ENCODE data around the gene SIMC1.
A peak's percentile ranks its signal among the peaks of the same experiment; 100 is the strongest.
"Not testable (repeated sequence)": the region's sequence is repeated elsewhere in the genome, so short reads cannot be mapped to it uniquely, and the experiment has no call there.

The SIMC1 gene

DNA sequence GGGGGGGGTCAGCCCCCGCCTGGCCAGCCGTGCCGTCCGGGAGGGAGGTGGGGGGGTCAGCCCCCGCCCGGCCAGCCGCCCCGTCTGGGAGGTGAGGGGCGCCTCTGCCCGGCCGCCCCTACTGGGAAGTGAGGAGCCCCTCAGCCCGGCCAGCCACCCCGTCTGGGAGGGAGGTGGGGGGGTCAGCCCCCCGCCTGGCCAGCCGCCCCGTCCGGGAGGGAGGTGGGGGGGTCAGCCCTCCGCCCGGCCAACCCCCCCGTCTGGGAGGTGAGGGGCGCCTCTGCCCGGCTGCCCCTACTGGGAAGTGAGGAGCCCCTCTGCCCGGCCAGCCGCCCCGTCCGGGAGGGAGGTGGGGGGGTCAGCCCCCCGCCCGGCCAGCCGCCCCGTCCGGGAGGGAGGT lies 67.1 kb downstream of the SIMC1 start:
- not testable (repeated sequence) for H3K27me3 Mint-ChIP-seq; H3K27ac Mint-ChIP-seq; H3K9me3 Mint-ChIP-seq; ATAC-seq (replicated peaks); H3K4me3 Mint-ChIP-seq; H3K4me1 Mint-ChIP-seq; DNase-seq
- H3K36me3 Mint-ChIP-seq, result peaks cover 27 to 40% of the 10 kb centered on the region in 2 donors

- no peaks in the 10 kb centered on the region for H3K27me3 Mint-ChIP-seq
- H3K4me3 Mint-ChIP-seq, result no peak overlapping the region
- no peaks in the 10 kb centered on the region for H3K4me1 Mint-ChIP-seq
- ATAC-seq (replicated peaks) (no peak), DNase-seq (no peak)
- H3K27ac Mint-ChIP-seq, result no peak overlapping the region
- peaks cover 7 to 17% of the 10 kb centered on the region in 2 donors for H3K36me3 Mint-ChIP-seq
- no peaks in the 10 kb centered on the region for H3K9me3 Mint-ChIP-seq
Observed at GRCh38 chr5:176317534-176318374, 79.5 kb downstream of the SIMC1 start.

GRCh38 chr5:176319827-176320554 lies 81.8 kb downstream of the SIMC1 start:
- H3K4me3 Mint-ChIP-seq, result no peak overlapping the region
- no peaks in the 10 kb centered on the region for H3K4me1 Mint-ChIP-seq
- H3K36me3 Mint-ChIP-seq, result peaks cover 9 to 16% of the 10 kb centered on the region in 2 donors
- H3K27me3 Mint-ChIP-seq, result no peaks in the 10 kb centered on the region
- ATAC-seq (replicated peaks) (no peak), DNase-seq (no peak)
- no peak overlapping the region for H3K27ac Mint-ChIP-seq
- H3K9me3 Mint-ChIP-seq, result no peaks in the 10 kb centered on the region

- Mint-ChIP-seq H3K36me3 (peaks cover 9 to 12% of the 10 kb centered on the region in 2 donors), H3K4me3 (no peak overlapping the region), H3K4me1 (no peaks in the 10 kb centered on the region), H3K27me3 (no peaks in the 10 kb centered on the region), H3K9me3 (no peaks in the 10 kb centered on the region), H3K27ac (no peak overlapping the region)
- no peak for DNase-seq
- ATAC-seq (replicated peaks), result no peak
Observed at GRCh38 chr5:176320577-176320976, 82.4 kb downstream of the SIMC1 start.

GRCh38 chr5:176334031-176334770 lies 96.0 kb downstream of the SIMC1 start:
- Mint-ChIP-seq H3K36me3 (peaks cover 32 to 34% of the 10 kb centered on the region in 2 donors), H3K4me1 (no peaks in the 10 kb centered on the region), H3K9me3 (peaks cover 8 to 12% of the 10 kb centered on the region in 2 donors), H3K27ac (no peak overlapping the region), H3K4me3 (no peak overlapping the region), H3K27me3 (no peaks in the 10 kb centered on the region)
- DNase-seq, result no peak
- no peak for ATAC-seq (replicated peaks)

GRCh38 chr5:176337913-176338312 lies 99.7 kb downstream of the SIMC1 start:
- H3K36me3 Mint-ChIP-seq, result peaks cover 36 to 45% of the 10 kb centered on the region in 2 donors
- ATAC-seq (replicated peaks) (no peak), DNase-seq (no peak)
- H3K27ac Mint-ChIP-seq, result no peak overlapping the region
- no peaks in the 10 kb centered on the region for H3K4me1 Mint-ChIP-seq
- no peak overlapping the region for H3K4me3 Mint-ChIP-seq
- no peaks in the 10 kb centered on the region for H3K27me3 Mint-ChIP-seq
- peaks cover 8 to 12% of the 10 kb centered on the region in 2 donors for H3K9me3 Mint-ChIP-seq

GRCh38 chr5:176339304-176339703 lies 101.1 kb downstream of the SIMC1 start:
- peaks cover 3 to 4% of the 10 kb centered on the region in 2 donors for H3K9me3 Mint-ChIP-seq
- no peaks in the 10 kb centered on the region for H3K27me3 Mint-ChIP-seq
- no peak overlapping the region for H3K4me3 Mint-ChIP-seq
- DNase-seq, result no peak
- peaks cover 27 to 36% of the 10 kb centered on the region in 2 donors for H3K36me3 Mint-ChIP-seq
- no peak overlapping the region for H3K27ac Mint-ChIP-seq
- ATAC-seq (replicated peaks), result no peak
- no peaks in the 10 kb centered on the region for H3K4me1 Mint-ChIP-seq

DNA sequence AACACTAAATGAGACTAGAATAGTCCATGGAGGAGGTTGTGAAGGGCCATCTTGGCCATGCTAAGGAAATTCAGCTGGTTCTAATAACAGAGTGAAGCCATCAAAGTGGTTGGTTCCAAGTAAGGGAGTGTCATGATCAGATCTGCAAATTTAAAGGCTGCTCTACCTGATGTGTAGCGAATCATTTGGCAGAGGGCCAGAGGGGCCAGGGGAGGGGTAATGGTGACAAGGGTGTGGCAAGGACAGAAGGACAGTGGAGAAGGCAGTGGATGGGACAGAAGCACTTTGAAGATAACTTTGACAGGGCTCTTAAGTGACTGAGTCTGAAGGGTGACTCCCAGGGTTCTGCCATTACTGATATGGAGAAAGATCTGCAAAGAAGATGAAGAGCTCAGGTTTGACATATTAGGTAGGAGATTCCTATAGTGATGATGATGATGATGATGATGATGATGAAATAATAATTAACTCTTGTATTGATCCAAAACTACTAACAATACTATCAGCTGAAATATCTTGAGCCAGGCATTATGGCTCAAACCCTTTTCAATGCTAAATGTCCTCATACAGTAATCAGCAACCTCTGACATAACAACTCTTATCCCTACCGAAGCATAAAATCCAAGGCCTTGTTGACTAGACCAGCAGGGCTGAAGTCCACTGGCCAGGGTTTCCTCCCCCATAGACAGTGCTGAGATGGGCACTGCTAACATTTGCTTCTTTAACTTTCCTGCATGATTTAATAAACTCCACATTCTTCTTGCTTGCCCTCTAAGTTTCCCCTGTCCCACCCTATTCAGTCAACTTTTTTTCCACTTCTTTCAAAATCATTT lies 103.3 kb downstream of the SIMC1 start:
- Mint-ChIP-seq H3K27me3 (no peaks in the 10 kb centered on the region), H3K36me3 (peaks cover 20 to 35% of the 10 kb centered on the region in 2 donors), H3K27ac (no peak overlapping the region), H3K4me3 (no peak overlapping the region), H3K4me1 (no peaks in the 10 kb centered on the region), H3K9me3 (no peaks in the 10 kb centered on the region)
- no peak for DNase-seq
- no peak for ATAC-seq (replicated peaks)

DNA sequence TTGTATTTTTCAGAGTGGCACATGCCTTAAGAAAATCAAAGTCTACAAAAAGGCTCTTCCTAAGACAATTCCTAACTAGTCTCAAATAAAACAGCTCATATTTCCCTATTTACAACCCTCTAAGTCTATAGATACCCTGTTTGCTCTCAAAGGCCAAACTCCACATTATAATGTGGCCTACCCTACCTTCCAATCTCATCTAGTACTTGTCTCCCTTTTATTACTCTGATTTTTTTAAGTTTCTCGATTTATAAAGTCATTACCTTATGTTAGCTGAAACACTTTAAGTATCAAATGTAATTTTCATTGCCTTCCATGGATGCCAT lies 103.9 kb downstream of the SIMC1 start:
- ATAC-seq (replicated peaks) (no peak), DNase-seq (no peak)
- no peak overlapping the region for H3K4me3 Mint-ChIP-seq
- H3K27me3 Mint-ChIP-seq, result no peaks in the 10 kb centered on the region
- H3K4me1 Mint-ChIP-seq, result no peaks in the 10 kb centered on the region
- H3K36me3 Mint-ChIP-seq, result peaks cover 15 to 30% of the 10 kb centered on the region in 2 donors
- H3K27ac Mint-ChIP-seq, result no peak overlapping the region
- no peaks in the 10 kb centered on the region for H3K9me3 Mint-ChIP-seq

GRCh38 chr5:176342766-176343458 lies 104.7 kb downstream of the SIMC1 start:
- DNase-seq (no peak), ATAC-seq (replicated peaks) (no peak)
- H3K36me3 Mint-ChIP-seq, result peaks cover 16 to 31% of the 10 kb centered on the region in 2 donors
- no peak overlapping the region for H3K4me3 Mint-ChIP-seq
- H3K4me1 Mint-ChIP-seq, result no peaks in the 10 kb centered on the region
- H3K27me3 Mint-ChIP-seq, result no peaks in the 10 kb centered on the region
- H3K9me3 Mint-ChIP-seq, result no peaks in the 10 kb centered on the region
- no peak overlapping the region for H3K27ac Mint-ChIP-seq

GRCh38 chr5:176350416-176350815 lies 112.2 kb downstream of the SIMC1 start:
- H3K27ac Mint-ChIP-seq, result no peak overlapping the region
- no peak overlapping the region for H3K4me3 Mint-ChIP-seq
- DNase-seq, result no peak
- no peak for ATAC-seq (replicated peaks)
- H3K4me1 Mint-ChIP-seq, result peaks cover 19 to 22% of the 10 kb centered on the region in 2 donors
- H3K9me3 Mint-ChIP-seq, result no peaks in the 10 kb centered on the region
- H3K27me3 Mint-ChIP-seq, result no peaks in the 10 kb centered on the region
- H3K36me3 Mint-ChIP-seq, result peaks cover 40 to 53% of the 10 kb centered on the region in 2 donors

- DNase-seq (no peak), ATAC-seq (replicated peaks) (peak in 1 of 2 donors; percentile 76)
- Mint-ChIP-seq H3K36me3 (peaks cover 43 to 54% of the 10 kb centered on the region in 2 donors), H3K27me3 (no peaks in the 10 kb centered on the region), H3K9me3 (no peaks in the 10 kb centered on the region), H3K27ac (peak overlapping the region; percentile 62), H3K4me1 (peaks cover 20 to 24% of the 10 kb centered on the region in 2 donors), H3K4me3 (no peak overlapping the region)
Observed at GRCh38 chr5:176352116-176352878, 114.1 kb downstream of the SIMC1 start.

DNA sequence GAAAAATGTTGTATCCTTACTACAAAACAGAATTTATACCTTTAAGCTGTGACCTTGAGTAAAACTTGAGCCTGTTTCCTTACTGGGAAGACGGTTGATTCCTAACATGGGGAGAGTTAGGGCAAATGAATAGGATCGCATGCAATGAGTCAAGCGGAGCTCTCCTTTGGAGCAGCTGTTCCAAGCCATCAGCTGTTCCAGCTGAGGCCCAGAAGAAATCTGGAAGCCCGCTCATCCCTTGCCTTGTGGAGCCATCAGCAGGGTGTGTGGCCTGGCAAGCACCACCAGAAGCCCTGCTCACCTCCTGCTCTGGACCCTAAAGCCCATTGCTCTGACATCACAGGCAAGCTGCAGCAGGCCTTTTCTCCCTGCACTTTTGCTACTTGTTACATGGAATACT lies 115.3 kb downstream of the SIMC1 start:
- Mint-ChIP-seq H3K9me3 (no peaks in the 10 kb centered on the region), H3K27me3 (no peaks in the 10 kb centered on the region), H3K36me3 (peaks cover 38 to 52% of the 10 kb centered on the region in 2 donors), H3K4me3 (no peak overlapping the region), H3K27ac (no peak overlapping the region), H3K4me1 (peaks cover 25 to 35% of the 10 kb centered on the region in 2 donors)
- ATAC-seq (replicated peaks) (no peak), DNase-seq (no peak)
